ENCODE data around the gene NOXO1. TPM values are rescaled to one million over a fixed set of nuclear protein-coding genes. Genes with fewer than 3 reads are reported as not detected.

NOXO1 gene
- total and polyA plus RNA-seq, 10 of the 15 experiments (the other 5 are each of a cell fraction or from before 2014, with no cell fraction given), result 0.09 to 0.76 (median 0.26) TPM; not detected in 4

GRCh38 chr16:2015117-2015946 is 34.1 kb upstream of the NOXO1 start (continued):
- TF ChIP-seq CUX1 (IDR thresholded peaks at IDR 0.05; ENCODE audit: insufficient replicate concordance, low read depth, low read length) (no peak), ZNF217 (IDR thresholded peaks at IDR 0.05) (no peak), SIX5 (IDR thresholded peaks at IDR 0.05; ENCODE audit: low read depth, low read length, severe bottlenecking) (no peak)

GRCh38 chr16:2013527-2013926 is 32.3 kb upstream of the NOXO1 start:
- Histone ChIP-seq H3K4me1 (ENCODE audit: control insufficient read depth, insufficient read depth, low read length) (peaks cover 7% of the 10 kb centered on the region), H3K4me3 (no peak overlapping the region), H3K27ac (ENCODE audit: control insufficient read depth, insufficient read depth) (no peak overlapping the region), H4K20me1 (ENCODE audit: control insufficient read depth, insufficient read depth) (no peaks in the 10 kb centered on the region), H3K36me3 (ENCODE audit: control insufficient read depth in 2 of 2, insufficient read depth in 2 of 2, low read length in 1 of 2) (no peaks in the 10 kb centered on the region), H2AFZ (ENCODE audit: control insufficient read depth, low read depth, low read length) (no peak overlapping the region), H3K9me3 (replicated peaks; ENCODE audit: control insufficient read depth, insufficient read depth, low read length) (no peaks in the 10 kb centered on the region), H3K27me3 (replicated peaks in 1 of 2; ENCODE audit: control insufficient read depth in 2 of 2, insufficient read depth in 2 of 2, low read length in 1 of 2) (no peaks in the 10 kb centered on the region), H3K4me2 (ENCODE audit: control insufficient read depth, insufficient read depth) (no peak overlapping the region), H3K9ac (ENCODE audit: control insufficient read depth, insufficient read depth, low read length) (no peak overlapping the region), H3K79me2 (ENCODE audit: control insufficient read depth, insufficient read depth, low read length) (peaks cover 20% of the 10 kb centered on the region)
- no peak for FAIRE-seq
- intact Hi-C loops (cut with micrococcal nuclease; ENCODE audit: unreplicated experiment) (no loop called here), in situ Hi-C loops (cut with MboI) (loop anchor here (10.0 kb wide), 1 partner anchor 481 kb away; no protein-coding TSS in a partner anchor)
- ChIA-PET POLR2A (interaction anchor here (0.6 to 0.9 kb wide), 2 partner anchors 9 to 401 kb away, joined by 3 to 6 read pairs; no protein-coding TSS in a partner anchor), CTCF (interaction anchor here (0.8 to 2.3 kb wide), 5 partner anchors 9 to 139 kb away, joined by 3 to 11 read pairs (median 5); no protein-coding TSS in a partner anchor), SMC1A (ENCODE audit: uncharacterized antibody, unreplicated experiment) (no interaction called here), RAD21 (ENCODE audit: unreplicated experiment) (no interaction called here)
- WGBS (ENCODE audit: insufficient coverage, insufficient replicate concordance, low lambda C conversion rate, missing lambda C conversion rate), result 81% methylated on average over 15 of the region's 15 CpGs
- no peak for ATAC-seq
- TF ChIP-seq MTA2 (IDR thresholded peaks at IDR 0.05; ENCODE audit: low read depth) (no peak), CBFB (IDR thresholded peaks at IDR 0.05; ENCODE audit: low read depth) (no peak), EGR1 (IDR thresholded peaks at IDR 0.05; ENCODE audit: borderline replicate concordance in 1 of 2, low read depth in 2 of 2, low read length in 2 of 2) (no peak), SMC3 (IDR thresholded peaks at IDR 0.05; ENCODE audit: borderline replicate concordance, low read length) (no peak), MLLT1 (IDR thresholded peaks at IDR 0.05) (no peak), SRF (IDR thresholded peaks at IDR 0.05; ENCODE audit: low read depth in 2 of 2, low read length in 2 of 2) (no peak), BRCA1 (IDR thresholded peaks at IDR 0.05; ENCODE audit: low read depth, low read length) (no peak), NR2C2 (IDR thresholded peaks at IDR 0.05; ENCODE audit: borderline replicate concordance, control insufficient read depth, insufficient read length, low read depth) (no peak), PKNOX1 (IDR thresholded peaks at IDR 0.05) (no peak)
- no TSS peak for BruUV-seq (replicated peaks)
- DNase-seq (ENCODE audit: low read depth, low spot score), result no peak

Measured in GM12878 (cell line).